Gastroesophageal sphincter (tissue), 2 donors: Measurements from ENCODE around the gene LY9.

Source experiments
- EP300 ChIP-seq: sonication (generic); formaldehyde crosslinking; IDR thresholded peaks from one replicate; pipeline ENCODE4 v1.6.1; 2017; ENCODE audit warnings: antibody characterized with exemption, mild to moderate bottlenecking
- POLR2AphosphoS5 ChIP-seq: sonication (generic); formaldehyde crosslinking; IDR thresholded peaks from one replicate; pipeline ENCODE4 v1.6.1; 2017; ENCODE audit warnings: antibody characterized with exemption

- no peak for TF ChIP-seq EP300
- no peak for TF ChIP-seq POLR2AphosphoS5
Measured at GRCh38 chr1:160850993-160851392, 55.0 kb downstream of the LY9 start.
